AG09319 (cell line): ENCODE data around the gene NUP210.

Source experiments
- DNase-seq: peaks from one replicate; pipeline ENCODE4 v3.0.0-alpha.2; 2010; ENCODE audit warnings: low read depth; ENCODE audit errors: extremely low read depth
- CTCF ChIP-seq: IDR thresholded peaks from 2 replicates; pipeline ENCODE4 v1.5.1; 2011; ENCODE audit warnings: low read depth, mild to moderate bottlenecking, inconsistent platforms, low read length, moderate library complexity

NUP210 gene

GRCh38 chr3:13286873-13287272 lies 133.2 kb downstream of the NUP210 start:
- TF ChIP-seq CTCF: no peak
- DNase-seq: no peak

GRCh38 chr3:13285007-13285567 lies 135.0 kb downstream of the NUP210 start:
- TF ChIP-seq CTCF: no peak
- DNase-seq: no peak

- TF ChIP-seq CTCF: no peak
Measured at GRCh38 chr3:13283877-13284264, 136.3 kb downstream of the NUP210 start.

GRCh38 chr3:13282986-13283876 lies 136.9 kb downstream of the NUP210 start:
- no peak for DNase-seq
- no peak for TF ChIP-seq CTCF

More at GRCh38 chr3:13283877-13284264, 136.3 kb downstream of the NUP210 start:
- no peak for DNase-seq

- DNase-seq: no peak
Measured at GRCh38 chr3:13282358-13282985, 137.7 kb downstream of the NUP210 start.

GRCh38 chr3:13281507-13282357 lies 138.4 kb downstream of the NUP210 start:
- TF ChIP-seq CTCF: no peak
- no peak for DNase-seq

More at GRCh38 chr3:13282358-13282985, 137.7 kb downstream of the NUP210 start:
- TF ChIP-seq CTCF: no peak
